ENCODE data around the gene FOXL2.

The FOXL2 gene

GRCh38 chr3:138946663-138947494, at the start of gene FOXL2, which contains the start of gene FOXL2NB:
FOXL2 (minus strand) TSS chr3:138947137; CDS start chr3:138946722, 415 bp downstream.
FOXL2NB (plus strand) TSS chr3:138947217; CDS start chr3:138947365, 148 bp downstream.
- DNase-seq (ENCODE audit: low spot score), result no peak

GRCh38 chr3:138995706-138996105, 48.8 kb upstream of the FOXL2 start:
- DNase-seq (ENCODE audit: low spot score), result no peak

GRCh38 chr3:138987181-138987580, 40.2 kb upstream of the FOXL2 start:
- DNase-seq (ENCODE audit: low spot score), result no peak

- DNase-seq (ENCODE audit: low spot score), result no peak
These were observed 39.0 kb upstream of the FOXL2 start for GRCh38 chr3:138985932-138986331.

GRCh38 chr3:138984816-138985215, 37.9 kb upstream of the FOXL2 start:
- no peak for DNase-seq (ENCODE audit: low spot score)

GRCh38 chr3:138976047-138976446, 29.1 kb upstream of the FOXL2 start:
- no peak for DNase-seq (ENCODE audit: low spot score)

- no peak for DNase-seq (ENCODE audit: low spot score)
These were observed 28.4 kb upstream of the FOXL2 start for GRCh38 chr3:138975351-138975750.

- DNase-seq (ENCODE audit: low spot score), result no peak
These were observed 27.5 kb upstream of the FOXL2 start for GRCh38 chr3:138974462-138974861.

GRCh38 chr3:138972941-138973340, 26.0 kb upstream of the FOXL2 start:
- DNase-seq (ENCODE audit: low spot score), result no peak

- no peak for DNase-seq (ENCODE audit: low spot score)
These were observed 24.9 kb upstream of the FOXL2 start for GRCh38 chr3:138971766-138972320.

- no peak for DNase-seq (ENCODE audit: low spot score)
These were observed 18.0 kb upstream of the FOXL2 start for GRCh38 chr3:138964923-138965322.

GRCh38 chr3:138964264-138964663, 17.3 kb upstream of the FOXL2 start:
- no peak for DNase-seq (ENCODE audit: low spot score)

- no peak for DNase-seq (ENCODE audit: low spot score)
These were observed 16.1 kb upstream of the FOXL2 start for GRCh38 chr3:138962854-138963560.

GRCh38 chr3:138960417-138960852, 13.5 kb upstream of the FOXL2 start:
- no peak for DNase-seq (ENCODE audit: low spot score)

GRCh38 chr3:138950701-138951100, 3.8 kb upstream of the FOXL2 start:
- no peak for DNase-seq (ENCODE audit: low spot score)

GRCh38 chr3:138950006-138950644, 3.2 kb upstream of the FOXL2 start:
- no peak for DNase-seq (ENCODE audit: low spot score)

- no peak for DNase-seq (ENCODE audit: low spot score)
These were observed 2.6 kb upstream of the FOXL2 start for GRCh38 chr3:138949445-138950005.

- DNase-seq (ENCODE audit: low spot score), result no peak
These were observed 2.1 kb upstream of the FOXL2 start for GRCh38 chr3:138949002-138949418.

GRCh38 chr3:138948371-138949001, 1.5 kb upstream of the FOXL2 start:
- no peak for DNase-seq (ENCODE audit: low spot score)

- no peak for DNase-seq (ENCODE audit: low spot score)
These were observed 671 bp upstream of the FOXL2 start for GRCh38 chr3:138947495-138948121.
